Measurements from ENCODE around the gene ARHGEF28.

ARHGEF28 gene

DNA sequence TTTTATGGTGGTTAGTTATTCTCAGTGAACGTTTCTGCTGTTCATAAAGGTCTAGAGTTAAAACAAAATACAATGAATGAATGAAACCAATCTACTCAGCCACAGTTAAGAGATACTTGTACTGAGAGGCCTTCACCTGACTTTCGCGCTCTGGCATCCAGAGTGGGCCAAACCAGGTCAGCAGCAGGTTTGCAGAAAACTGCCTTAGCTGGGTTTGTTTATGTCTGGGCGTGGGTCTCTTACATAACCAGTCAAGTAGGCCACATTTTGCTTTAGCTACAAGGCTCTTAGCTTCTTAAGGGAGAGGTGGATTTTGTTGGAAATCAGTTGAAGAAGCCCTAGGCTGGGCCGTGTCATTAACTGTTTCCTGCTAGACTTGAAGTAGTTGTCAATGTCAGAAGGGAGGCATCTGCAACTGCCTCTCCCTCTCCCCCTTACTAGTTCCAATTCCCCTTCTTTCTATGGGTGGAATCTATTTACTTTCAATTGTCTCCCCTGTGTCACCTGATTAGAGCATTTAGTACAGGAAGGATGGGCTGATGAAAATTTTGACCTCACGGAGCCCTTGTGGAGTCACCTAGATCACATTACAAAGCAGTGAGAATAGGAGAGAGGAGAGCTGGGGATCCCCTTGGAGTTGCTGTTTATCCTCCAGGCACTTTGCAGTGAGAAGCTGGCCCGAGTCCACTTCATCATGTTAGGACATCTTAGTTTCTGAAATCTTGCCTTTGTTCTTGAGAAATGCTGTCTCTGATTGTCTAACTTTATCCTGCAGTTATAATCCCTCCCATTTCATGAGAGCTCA, 200.5 kb downstream of the ARHGEF28 start:
- TF ChIP-seq POLR2A (IDR thresholded peaks at IDR 0.05; ENCODE audit: low read depth, low read length) (no peak), POLR2AphosphoS5 (IDR thresholded peaks at IDR 0.05; ENCODE audit: low read depth, low read length) (no peak), TAF1 (IDR thresholded peaks at IDR 0.05; ENCODE audit: borderline replicate concordance, low read depth, low read length) (no peak)
- DNase-seq (ENCODE audit: insufficient read length): no peak
- FAIRE-seq: no peak

DNA sequence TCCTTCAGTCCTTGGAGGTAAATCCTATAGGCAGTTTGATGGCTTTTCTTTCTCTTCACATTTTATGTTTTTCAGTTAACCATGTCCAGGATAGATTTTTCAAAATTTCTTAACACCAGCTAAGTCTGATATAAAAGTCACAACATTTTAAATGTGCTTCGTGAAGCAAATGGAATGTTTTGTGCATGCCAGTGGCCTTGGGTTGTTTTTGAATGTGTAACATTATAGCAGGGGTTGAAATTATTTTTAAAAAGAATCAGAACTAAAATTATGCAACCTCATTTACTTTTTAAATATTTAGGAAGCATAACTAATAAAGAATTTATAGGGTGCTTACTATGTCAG, 201.1 kb downstream of the ARHGEF28 start:
- FAIRE-seq: no peak
- DNase-seq (ENCODE audit: insufficient read length): no peak
- TF ChIP-seq TAF1 (IDR thresholded peaks at IDR 0.05; ENCODE audit: borderline replicate concordance, low read depth, low read length): no peak

DNA sequence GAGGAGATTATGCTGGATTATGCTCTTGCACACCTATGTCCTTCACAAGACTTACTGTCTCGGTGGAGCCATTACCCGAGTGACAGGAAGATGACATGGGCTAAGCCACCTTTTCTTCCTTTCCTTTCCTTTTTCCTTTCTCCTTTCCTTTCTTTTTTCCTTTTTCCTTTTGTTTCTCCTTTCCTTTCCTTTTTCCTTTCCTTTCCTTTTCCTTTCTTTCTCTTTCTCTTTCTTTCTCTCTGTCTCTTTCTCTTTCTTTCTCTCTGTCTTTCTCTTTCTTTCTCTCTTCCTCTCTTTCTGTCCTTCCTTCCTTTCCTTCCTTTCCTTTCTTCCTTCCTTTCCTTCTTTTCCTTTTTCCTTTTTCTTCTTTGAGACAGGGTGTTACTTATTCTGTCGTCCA, 202.5 kb downstream of the ARHGEF28 start:
- TF ChIP-seq POLR2AphosphoS5 (IDR thresholded peaks at IDR 0.05; ENCODE audit: low read depth, low read length) (no peak), POLR2A (IDR thresholded peaks at IDR 0.05; ENCODE audit: low read depth, low read length) (no peak), TAF1 (IDR thresholded peaks at IDR 0.05; ENCODE audit: borderline replicate concordance, low read depth, low read length) (no peak)
- FAIRE-seq (no peak), DNase-seq (ENCODE audit: insufficient read length) (no peak)

DNA sequence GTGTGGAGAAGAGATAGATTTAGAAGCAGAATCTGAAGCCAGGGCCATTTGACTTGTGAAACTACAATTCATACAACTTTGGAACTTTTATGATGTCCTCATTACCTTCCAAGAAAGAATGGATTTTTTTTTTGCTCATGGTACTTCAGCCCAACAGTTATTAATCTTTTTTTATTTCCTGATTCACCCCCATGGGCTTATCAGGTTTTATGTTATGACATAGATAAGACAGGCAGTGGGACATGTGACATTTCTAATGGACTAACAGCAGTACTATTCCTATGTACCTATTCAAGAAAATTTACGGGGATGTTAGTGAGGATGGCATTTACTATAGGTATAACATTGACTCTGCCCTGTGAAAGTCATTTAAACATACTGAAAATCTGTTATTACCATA, 204.7 kb downstream of the ARHGEF28 start:
- no peak for TF ChIP-seq POLR2A (IDR thresholded peaks at IDR 0.05; ENCODE audit: low read depth, low read length)
- TF ChIP-seq POLR2AphosphoS5 (IDR thresholded peaks at IDR 0.05; ENCODE audit: low read depth, low read length): no peak
- no peak for TF ChIP-seq TAF1 (IDR thresholded peaks at IDR 0.05; ENCODE audit: borderline replicate concordance, low read depth, low read length)
- FAIRE-seq (no peak), DNase-seq (ENCODE audit: insufficient read length) (no peak)

DNA sequence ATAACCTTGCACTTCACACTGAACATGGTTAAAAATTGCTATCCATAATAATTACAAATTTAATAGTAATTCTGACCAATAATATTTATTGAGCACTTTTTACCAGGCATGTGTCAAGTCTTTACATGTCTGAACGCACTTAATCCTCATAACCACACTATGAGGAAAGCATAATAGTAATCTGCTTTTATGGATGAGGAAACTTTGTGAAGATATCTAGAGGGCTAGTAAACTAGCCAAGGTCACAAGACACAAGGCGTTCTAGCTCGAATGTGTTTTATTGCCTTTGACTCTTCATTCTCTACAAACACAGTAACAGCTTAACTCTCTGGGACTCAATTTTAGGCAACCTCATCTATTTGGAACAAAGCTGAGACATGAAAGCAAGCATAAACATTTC, 205.1 kb downstream of the ARHGEF28 start:
- TF ChIP-seq TAF1 (IDR thresholded peaks at IDR 0.05; ENCODE audit: borderline replicate concordance, low read depth, low read length): no peak
- no peak for TF ChIP-seq POLR2AphosphoS5 (IDR thresholded peaks at IDR 0.05; ENCODE audit: low read depth, low read length)
- TF ChIP-seq POLR2A (IDR thresholded peaks at IDR 0.05; ENCODE audit: low read depth, low read length): no peak
- DNase-seq (ENCODE audit: insufficient read length) (no peak), FAIRE-seq (no peak)

DNA sequence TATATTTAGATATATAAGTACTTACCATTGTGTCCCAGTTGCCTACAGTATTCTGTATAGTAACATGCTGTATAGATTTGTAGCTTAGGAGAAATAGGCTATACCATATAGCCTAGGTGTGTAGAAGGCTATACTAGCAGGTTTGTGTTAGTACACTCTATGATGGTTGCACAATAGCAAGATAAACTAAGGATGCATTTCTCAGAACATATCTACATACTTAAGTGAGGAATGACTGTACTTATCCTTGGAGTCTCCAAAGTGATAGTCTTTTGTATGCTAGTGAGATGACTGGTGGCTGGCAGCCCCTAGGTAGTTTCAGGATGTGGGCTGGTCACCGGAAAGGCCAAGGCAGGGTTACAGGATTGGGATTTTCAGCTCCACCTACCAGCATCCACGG, 208.7 kb downstream of the ARHGEF28 start:
- TF ChIP-seq POLR2A (IDR thresholded peaks at IDR 0.05; ENCODE audit: low read depth, low read length) (no peak), POLR2AphosphoS5 (IDR thresholded peaks at IDR 0.05; ENCODE audit: low read depth, low read length) (no peak), TAF1 (IDR thresholded peaks at IDR 0.05; ENCODE audit: borderline replicate concordance, low read depth, low read length) (no peak)
- FAIRE-seq (no peak), DNase-seq (ENCODE audit: insufficient read length) (no peak)

DNA sequence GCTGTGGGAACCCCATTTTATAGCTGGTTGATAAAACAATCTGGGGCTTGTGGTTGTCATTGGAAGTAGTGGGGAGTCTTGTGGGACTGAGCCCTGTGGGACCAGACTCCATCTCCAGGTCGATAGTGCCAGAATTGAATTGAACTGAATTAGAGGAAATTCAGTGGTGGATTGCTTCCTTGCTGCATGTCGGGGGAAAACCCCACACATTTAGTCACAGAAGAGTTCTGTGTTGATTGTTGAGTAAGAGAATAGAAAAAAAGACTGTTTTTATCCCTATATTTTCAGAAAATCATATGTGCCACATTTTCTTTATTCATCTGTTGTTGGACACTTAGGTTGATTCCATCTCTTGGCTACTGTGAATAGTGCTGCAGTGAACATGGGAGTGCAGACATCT, 209.7 kb downstream of the ARHGEF28 start:
- FAIRE-seq (no peak), DNase-seq (ENCODE audit: insufficient read length) (no peak)
- TF ChIP-seq POLR2AphosphoS5 (IDR thresholded peaks at IDR 0.05; ENCODE audit: low read depth, low read length) (no peak), TAF1 (IDR thresholded peaks at IDR 0.05; ENCODE audit: borderline replicate concordance, low read depth, low read length) (no peak), POLR2A (IDR thresholded peaks at IDR 0.05; ENCODE audit: low read depth, low read length) (no peak)

DNA sequence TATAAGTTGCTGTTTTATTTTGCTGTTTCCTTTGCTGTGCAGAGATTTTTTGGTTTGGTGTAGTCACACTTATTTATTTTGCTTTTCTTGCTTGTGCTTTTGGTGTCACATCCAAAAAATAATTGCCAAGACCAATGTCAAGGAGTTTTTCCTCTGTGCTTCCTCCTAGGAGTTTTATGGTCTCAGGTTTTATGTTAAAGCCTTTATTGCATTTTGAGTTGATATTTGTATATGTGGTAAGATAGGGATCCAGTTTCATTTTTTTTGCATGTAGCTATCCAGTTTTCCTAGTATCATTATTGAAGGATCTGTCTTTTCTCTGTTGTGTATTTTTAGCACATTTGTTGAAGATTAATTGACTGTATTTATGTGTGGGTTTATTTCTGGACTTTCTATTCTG, 210.6 kb downstream of the ARHGEF28 start:
- TF ChIP-seq POLR2AphosphoS5 (IDR thresholded peaks at IDR 0.05; ENCODE audit: low read depth, low read length): no peak
- no peak for TF ChIP-seq TAF1 (IDR thresholded peaks at IDR 0.05; ENCODE audit: borderline replicate concordance, low read depth, low read length)
- no peak for TF ChIP-seq POLR2A (IDR thresholded peaks at IDR 0.05; ENCODE audit: low read depth, low read length)
- no peak for FAIRE-seq

DNA sequence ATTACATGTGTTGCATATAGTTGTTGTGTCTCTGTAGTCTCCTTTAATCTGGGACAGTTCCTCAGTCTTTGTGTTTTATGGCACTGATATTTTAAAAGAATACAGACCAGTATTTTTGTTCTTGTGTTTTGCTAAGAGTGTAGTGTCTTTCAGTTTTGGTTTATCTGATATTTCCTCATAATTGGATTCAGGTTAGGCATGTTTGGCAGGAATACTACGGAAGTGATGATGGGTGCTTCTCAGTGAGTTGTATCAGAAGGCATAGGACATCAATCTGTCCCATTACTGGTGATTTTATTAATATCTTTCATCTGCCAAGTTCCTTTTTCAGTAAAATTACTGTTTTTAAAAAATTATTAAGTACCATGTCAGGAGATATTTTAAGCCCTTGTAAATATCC, 212.9 kb downstream of the ARHGEF28 start:
- TF ChIP-seq POLR2A (IDR thresholded peaks at IDR 0.05; ENCODE audit: low read depth, low read length) (no peak), TAF1 (IDR thresholded peaks at IDR 0.05; ENCODE audit: borderline replicate concordance, low read depth, low read length) (no peak), POLR2AphosphoS5 (IDR thresholded peaks at IDR 0.05; ENCODE audit: low read depth, low read length) (no peak)
- no peak for DNase-seq (ENCODE audit: insufficient read length)
- no peak for FAIRE-seq

More for the DNA sequence above, 210.6 kb downstream of the ARHGEF28 start:
- DNase-seq (ENCODE audit: insufficient read length): no peak

DNA sequence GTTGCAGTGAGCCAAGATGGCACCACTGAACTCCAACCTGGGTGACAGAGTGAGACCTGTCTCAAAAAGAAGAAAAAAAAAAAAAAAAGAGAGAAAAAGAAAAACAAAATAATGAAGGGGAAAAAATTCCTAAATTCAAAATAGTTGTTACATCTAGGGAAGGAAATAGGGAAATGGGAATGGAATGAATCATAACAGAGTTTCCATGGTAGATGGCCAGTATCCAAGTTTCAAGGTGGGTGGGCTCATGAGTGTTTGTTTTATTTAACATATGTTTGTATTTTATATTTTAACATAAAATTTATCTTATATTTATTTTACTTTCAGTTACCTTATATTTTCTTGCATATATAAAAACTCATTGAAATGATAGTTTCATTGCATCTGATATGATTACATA, 215.6 kb downstream of the ARHGEF28 start:
- DNase-seq (ENCODE audit: insufficient read length) (no peak), FAIRE-seq (no peak)
- TF ChIP-seq POLR2AphosphoS5 (IDR thresholded peaks at IDR 0.05; ENCODE audit: low read depth, low read length): no peak
- no peak for TF ChIP-seq TAF1 (IDR thresholded peaks at IDR 0.05; ENCODE audit: borderline replicate concordance, low read depth, low read length)
- no peak for TF ChIP-seq POLR2A (IDR thresholded peaks at IDR 0.05; ENCODE audit: low read depth, low read length)

DNA sequence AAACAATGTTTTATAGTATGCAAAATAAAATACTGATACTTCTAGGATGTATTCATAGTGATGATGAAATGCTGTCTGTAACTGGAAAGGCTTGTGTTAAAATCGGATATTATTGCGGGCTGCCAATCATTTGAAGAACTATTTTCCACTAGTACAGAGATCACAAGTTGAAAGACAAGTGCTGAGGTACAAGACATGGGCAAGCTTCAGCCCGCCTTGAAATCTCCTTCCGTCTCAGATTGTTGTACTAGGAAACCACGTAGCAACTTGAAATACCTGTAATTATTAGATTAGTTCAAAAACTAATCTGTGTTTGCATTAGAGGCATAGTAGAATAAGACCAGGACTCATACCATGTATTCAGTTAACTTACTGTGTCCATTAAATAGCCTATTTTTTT, 218.2 kb downstream of the ARHGEF28 start:
- no peak for FAIRE-seq
- DNase-seq (ENCODE audit: insufficient read length): no peak
- no peak for TF ChIP-seq TAF1 (IDR thresholded peaks at IDR 0.05; ENCODE audit: borderline replicate concordance, low read depth, low read length)
- TF ChIP-seq POLR2A (IDR thresholded peaks at IDR 0.05; ENCODE audit: low read depth, low read length): no peak
- TF ChIP-seq POLR2AphosphoS5 (IDR thresholded peaks at IDR 0.05; ENCODE audit: low read depth, low read length): no peak

DNA sequence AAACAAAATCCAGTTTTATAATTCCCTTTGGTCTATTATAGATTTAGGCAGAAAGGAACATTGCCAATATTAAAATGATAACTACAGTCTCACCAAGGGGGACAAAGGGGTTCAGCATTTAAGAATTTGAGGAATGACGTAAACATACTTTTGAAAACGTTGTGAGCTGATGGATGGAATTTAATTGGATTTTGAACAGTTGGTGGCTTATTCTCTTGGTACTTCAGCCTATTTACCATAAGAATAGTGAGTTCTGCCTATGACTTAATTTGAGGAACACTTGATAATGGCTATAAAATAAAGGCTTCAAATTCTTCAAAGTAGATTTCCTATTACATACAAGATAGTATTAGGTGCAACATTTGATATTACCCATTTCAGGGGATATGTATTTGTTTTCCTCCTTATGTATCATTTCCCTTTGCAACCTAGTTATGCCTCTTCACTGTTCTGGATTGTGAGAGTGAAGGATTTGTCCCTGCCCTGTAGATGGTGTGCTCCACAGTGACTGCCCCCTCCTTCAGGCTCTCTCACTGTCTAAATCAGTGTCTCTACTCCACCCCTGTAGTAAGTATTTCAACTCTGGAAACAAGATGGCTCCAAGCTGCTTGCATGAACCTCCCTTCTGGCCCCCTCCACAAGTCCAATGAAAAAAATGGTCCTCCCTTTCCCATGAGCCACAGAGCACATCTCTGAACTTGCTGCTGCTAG, 225.6 kb downstream of the ARHGEF28 start:
- TF ChIP-seq TAF1 (IDR thresholded peaks at IDR 0.05; ENCODE audit: borderline replicate concordance, low read depth, low read length) (no peak), POLR2A (IDR thresholded peaks at IDR 0.05; ENCODE audit: low read depth, low read length) (no peak)
- FAIRE-seq (no peak), DNase-seq (ENCODE audit: insufficient read length) (no peak)
